NCI-H1105 (cell line): ENCODE measurements around the gene TDRKH.

Experiments used
- DNase-seq: peaks from one replicate; lab custom pipeline; 2025; lab: John Stamatoyannopoulos, UW

Gene TDRKH

DNA sequence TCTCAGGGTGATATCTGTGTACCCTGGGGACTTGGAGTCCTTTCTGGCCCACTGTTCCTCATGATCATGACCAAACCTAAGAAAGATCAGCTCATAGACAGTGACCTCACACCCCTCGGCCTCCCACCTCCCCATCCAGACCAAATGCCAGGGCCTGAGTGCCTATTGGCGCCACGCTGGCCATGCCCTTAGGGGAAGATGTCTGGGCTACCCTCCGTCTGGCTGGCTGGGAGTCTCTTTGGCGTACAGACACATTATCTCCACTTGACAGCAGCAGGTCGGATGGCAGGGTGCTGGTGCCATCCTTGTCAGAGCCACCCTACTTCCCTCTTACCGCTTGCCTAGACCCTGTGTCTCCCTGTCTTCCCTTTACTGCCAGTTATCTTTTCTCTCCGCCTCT, 32.9 kb upstream of the TDRKH start:
- no peak for DNase-seq

DNA sequence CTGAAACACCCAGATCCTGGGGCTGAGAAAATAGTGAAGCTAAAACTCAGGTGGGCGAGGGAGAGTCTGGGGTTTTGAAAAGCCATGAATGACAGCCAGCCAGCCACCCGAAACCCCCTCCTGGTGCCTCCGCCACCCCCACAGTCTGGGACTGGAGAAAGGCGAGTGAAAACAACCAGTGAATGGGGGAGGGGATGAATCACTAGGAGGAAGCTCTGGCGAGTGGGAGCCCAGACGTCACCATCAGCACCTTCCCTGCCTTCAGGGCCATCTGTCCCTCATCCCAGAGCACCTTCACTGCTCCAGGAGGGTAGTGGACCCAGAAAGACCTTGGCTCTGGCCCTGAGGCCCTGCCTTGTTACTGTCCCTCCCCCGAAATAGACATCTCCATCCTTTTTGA, 32.1 kb upstream of the TDRKH start:
- DNase-seq = no peak

DNA sequence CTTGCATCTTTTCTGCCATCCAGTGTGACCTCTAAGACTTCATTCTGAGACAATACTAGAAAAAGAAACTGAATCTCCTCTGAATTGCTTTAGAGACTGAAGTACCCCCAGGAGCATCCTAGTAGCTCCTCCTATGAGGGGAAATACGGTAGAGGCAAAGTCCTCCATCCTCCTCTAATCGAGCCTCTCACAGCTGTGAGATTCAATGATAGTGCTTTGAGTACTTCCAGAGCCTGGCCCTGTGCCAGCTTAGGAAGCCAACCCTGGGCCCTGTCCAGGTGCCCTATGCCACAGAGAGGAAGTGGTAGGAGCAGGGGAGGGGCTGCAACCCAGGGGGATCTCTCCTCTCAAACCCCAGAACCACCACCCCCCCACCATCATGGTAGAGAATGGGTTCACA, 30.6 kb upstream of the TDRKH start:
- DNase-seq = peak; percentile 82

DNA sequence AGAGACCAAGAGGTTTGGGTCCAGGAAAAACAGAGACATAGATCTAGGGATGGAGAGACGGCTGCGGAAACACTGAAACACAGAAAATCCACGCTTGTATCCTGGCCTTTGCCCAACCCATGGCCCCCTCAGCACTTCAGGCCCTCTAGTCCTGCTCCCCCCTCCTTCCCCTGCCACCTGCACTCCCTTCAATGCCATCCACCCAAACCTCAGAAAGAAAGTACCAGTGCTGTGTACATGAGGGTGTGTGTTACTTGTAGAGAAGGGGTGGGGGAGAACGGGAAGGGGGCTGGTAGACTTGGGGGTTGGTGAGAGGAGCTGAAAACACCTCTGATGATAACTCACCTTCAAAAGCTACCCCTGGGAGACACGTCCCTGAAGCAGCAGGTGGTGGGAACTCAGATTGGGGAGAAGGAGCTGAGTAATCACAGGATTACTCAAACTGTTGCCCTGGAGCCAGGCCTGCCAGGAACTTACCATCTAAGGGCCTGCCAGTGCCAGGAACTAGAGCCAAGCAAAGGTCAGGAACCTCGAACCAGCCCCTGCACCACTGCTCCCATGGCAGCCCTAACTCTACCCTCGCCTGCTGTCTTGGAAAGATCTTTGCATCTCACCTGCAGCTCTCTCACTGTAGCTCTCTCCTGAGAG, 29.8 kb upstream of the TDRKH start:
- DNase-seq = no peak

DNA sequence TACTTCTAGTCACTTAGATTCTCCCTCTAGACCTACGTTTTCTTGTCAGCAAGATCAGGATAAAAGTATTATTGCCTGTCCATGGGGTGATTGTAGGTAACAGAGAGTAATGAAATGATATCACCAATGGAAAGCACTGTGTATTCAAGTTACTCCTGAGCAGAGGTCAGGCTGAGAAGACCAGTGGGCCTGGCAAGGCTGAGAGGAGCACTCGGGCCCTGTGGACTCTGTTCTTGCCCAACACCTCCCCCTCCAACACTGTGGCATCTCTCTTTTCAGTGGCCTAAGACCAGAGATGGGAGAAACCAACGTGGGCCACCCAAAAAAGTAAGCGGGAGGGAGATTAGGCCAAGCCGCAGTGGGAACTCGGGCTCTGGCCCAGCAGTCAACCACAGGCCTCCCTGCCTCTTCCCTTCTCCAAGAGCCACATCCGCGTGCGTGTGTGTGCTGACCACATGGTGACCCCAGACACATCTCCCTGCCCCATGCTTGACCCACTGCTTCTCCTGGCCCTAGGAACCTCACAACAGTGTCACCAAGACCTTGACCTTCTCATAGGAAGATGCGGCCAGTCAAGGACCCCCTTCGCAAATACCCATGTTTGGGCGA, 29.0 kb upstream of the TDRKH start:
- DNase-seq = no peak

DNA sequence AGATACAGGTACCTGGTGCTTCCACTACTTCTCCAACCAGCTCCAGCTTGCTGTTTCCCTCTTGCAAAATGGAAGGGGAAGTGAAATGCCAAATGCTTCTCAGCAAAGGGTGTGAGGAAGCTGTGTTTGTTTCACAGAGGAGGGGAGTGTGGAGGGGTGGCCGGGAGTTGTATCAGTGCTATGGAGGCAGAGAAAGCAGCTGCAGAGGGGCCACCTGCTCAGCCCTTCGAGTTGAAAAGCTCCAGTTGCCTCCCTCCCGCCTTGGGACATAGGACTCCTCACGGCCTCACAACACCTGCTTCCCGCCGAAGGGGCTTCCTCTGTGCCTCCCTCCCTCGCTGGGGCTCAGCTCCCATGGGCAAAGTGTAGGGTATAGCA, 27.0 kb upstream of the TDRKH start:
- no peak for DNase-seq

DNA sequence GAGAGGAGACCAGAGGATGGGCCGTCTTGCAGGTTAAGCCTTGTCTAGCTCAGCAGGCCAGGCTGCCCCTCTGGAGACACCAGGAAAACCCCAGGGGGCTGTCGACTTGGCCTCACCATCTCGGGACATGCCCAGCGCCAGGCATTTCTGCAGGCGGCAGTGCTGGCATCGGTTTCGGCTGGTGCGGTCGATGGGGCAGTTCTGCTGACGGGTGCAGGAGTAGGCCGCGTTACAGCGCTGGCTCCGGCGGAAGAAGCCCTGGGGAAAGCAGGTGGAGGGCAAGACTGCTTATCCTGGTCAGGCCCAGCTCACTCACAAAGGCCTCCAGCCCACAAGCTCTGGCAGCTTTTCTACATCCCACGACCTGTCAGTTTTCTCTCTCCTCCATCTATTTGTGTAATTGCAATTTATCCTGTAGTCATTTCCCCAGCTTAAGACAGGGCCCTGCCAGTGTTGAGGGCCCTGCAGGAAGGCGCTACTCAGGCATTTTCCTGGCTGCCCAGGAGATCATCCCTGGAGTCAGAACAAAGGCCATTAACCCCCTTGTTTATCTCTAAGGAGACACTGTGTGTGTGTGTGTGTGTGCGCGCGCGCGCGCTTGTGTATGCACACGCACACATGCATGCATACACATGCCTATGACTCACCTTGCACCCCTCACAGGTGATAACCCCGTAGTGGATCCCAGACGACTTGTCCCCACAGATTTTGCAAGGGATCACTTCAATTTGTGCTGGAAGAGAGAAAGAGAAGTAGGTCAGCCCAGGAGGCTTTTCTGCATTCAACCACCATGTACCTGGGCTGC, 26.4 kb upstream of the TDRKH start:
- no peak for DNase-seq

DNA sequence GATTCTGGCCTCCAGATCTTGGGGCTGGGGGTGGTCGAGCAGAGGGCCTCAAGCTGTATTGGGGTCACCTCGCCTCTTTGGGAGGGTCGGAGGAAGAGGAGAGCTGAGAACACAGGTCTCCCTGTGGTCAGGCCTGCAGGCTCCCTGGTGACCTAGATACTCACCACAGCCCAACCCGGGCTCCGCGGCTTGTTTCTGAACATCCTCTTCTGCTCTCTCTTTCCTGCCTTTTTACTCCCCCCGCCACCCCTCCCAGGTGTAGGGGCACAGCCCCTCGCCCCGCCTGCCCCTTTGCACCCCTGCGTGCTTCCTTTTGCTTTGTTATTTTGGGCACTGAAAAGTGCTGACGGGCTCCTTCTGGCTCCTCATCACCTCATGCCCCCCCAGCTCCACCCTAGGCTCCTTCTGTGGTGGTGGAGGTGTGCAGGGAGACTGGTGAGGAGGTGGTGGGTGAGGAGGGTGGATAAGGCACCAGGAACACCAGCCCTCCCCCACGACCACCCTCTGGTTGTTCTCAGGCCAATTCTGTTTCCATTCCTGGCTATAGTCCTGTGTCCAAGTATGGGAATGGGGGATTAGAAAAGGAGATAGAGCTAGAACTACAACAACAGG, 25.5 kb upstream of the TDRKH start:
- DNase-seq = no peak

DNA sequence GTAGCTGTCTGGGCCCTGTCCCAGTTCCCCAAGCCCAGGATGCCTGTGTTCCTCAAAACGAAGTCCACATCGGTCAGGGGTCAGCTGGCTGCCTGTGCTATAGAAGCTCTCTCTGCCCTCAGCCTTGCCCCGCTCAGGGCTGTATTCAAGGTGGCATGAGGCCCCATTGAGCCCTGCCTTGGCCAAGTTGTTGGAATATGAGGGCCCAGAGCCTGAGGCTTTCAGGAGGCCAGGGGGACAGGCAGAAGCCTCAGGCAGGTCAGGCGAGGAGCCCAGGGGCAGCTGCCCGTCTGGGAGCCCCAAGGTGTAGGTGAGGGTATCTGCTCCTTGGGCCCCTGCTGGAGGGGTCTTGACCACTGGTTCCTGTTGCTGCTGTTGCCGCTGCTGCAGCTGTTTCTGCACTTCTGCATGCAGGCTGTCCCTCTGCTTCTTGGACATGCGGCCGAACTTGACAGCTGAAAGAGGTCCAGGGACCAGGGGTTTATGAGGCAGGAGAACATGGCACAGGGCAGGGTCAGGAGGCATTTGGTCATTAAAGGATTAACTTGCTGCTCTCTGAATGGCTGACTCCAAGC, 24.8 kb upstream of the TDRKH start:
- DNase-seq = no peak

DNA sequence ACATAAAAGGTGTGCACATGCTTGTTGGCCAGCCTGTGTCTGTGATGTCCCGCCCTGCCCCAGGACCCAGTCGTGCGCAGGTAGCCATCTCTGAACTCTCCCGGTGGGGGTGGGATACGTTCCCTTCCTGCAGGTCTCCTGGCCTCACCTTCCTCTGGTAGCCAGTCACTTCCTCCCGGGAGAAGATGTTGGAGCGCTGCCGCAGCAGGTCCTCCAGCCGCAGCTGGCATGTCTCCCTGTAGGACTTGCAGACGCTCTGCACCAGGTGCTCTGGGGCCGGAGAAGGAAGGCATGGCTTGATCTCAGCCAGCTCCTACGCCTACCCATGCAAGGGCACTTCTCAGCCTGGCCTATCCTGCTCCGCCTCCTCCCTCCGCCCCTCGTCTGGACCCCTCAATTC, 24.1 kb upstream of the TDRKH start:
- DNase-seq = no peak

DNA sequence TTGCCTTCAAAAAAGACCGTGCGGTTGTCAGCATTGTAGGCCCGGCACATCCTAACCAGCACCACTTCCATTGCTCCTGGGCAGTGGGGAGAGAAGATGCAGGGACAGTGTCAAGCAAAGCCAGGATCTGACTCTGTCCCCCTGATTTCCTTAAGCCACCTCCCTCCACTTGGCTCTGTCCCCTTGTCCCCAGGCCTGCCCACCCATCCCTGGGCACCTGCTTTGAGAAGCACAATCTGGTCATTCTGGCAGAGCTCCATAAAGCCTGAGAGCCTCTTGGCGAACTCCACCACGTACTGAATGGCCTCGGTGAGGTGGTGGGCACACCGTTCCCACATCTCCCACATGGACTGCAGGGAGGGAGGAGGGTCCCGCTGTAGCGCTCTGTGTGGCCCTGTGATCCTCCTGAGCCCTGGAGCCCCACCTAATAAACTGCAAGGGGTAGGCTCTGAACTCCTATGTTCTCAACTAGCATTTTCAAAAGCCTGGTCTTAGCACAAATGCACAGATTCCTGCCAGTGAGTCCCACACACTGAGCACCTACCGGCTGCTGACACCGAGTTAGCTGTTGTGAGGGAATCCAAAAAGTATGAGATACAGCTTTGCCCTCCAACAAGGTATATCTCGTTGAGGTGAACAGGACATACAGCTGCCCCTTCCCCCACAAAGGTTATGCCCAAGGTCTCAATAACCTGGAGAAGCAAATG, 23.1 kb upstream of the TDRKH start:
- DNase-seq = no peak

DNA sequence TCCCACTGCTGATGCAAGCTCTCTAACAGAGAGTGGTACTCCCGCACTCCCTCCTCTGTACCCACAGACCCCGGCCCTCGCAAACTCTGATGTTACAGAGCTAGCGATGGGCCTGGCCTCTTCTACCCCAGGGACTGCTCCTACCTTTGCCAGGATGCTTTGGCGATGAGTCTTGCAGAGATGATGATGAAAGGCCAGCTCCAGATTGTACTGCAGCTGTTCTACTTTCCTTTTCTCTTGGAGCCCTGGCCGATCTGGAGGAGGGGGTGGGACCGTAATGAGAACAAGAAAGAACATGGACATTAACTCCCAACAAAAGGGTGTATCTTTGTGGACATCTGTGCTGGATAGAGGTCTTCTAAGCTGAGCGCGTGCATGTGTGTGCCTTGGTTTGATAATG, 20.9 kb upstream of the TDRKH start:
- no peak for DNase-seq

DNA sequence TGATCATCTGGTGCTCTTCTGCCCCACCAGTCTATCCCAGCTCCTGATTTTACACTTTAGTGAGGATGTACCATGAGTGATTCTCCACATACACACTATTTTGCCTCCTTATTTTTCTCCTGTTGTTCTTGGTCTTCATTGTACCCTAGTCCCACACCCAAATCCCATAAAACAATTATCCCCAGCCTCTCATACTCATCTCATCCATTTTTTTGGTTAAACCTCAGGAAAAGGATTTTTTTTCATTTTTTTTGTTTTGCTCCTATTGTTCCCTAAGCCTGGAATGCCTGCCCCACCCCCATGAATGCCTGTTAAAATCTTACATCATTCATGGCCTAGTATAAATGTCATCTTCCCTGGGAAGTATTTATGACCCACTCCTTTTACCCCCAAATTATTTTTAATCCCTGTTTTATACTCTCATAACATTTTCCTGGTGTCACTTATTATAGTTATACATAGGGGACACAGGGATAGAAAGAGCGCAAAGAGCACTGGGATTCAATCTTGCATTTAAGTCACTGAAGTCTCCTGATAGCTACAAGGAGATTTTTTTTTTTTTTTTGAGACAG, 19.8 kb upstream of the TDRKH start:
- DNase-seq = no peak

DNA sequence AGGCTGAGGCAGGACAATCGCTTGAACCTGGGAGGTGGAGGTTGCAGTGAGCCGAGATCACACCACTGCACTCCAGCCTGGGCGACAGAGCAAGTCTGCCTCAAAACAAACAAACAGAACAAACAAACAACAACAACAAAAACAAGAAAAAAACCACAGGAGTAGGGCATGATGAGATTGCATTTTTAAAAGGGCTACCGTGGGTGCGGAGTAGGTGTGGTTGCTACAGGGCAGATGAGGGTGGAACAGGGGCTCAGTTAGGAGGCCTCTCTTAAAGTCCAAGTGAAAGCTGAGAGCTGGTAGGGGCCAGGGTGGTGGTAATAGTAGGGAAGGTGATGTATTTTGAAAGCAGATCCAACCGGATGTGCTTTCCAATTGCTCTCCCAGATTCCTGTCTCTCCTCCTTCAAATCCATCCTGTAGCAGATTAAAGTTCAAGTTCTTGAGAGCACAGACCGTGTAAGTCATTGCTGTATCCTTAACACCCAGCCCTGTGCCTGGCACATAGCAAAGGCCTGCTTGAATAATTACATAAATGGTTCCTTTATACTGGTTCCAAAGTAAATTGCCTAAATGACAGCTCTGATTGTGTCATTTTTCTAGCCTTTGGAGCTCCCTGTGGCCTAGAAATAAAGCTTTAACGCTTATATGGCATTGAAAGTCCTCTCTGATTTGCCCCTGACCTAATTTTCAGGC, 19.1 kb upstream of the TDRKH start:
- no peak for DNase-seq

DNA sequence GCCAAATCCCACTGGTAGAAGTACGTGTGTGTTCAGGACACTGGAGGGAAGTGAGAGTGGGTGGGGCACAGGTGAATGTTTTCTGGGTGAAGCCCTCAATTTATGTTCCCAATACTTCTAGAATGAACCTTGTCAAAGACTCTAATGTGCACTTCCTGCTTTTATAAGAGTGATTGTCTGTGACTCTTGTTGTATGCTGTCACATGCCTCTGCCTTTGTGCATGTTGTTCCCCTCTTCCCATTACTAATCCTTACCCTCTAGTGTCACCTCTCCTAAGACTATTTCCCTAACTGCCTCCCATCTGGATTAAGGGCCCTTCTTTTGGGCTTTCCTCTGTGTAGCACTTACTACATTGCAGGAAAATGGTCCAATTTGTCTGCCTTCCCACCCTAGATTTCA, 17.5 kb upstream of the TDRKH start:
- no peak for DNase-seq

DNA sequence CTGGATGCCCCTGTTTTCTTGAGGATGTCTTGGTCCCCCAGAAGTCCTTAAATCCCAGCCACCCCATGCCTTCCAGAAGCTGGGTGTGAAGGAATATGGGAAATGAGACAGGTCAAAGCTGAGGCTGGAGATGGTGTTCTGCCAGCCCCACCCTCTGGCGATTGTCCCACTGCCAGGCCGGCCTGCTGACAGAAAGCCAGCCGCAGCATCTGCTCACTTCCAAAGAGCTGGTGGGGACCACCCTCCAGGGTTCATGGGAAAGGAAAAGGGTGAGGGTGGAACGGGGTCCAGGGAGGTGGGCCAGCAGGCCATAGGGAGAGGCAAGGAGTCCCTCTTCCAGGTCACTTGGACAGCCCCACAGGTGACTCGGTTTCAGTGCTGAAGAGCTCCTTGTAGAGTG, 16.8 kb upstream of the TDRKH start:
- DNase-seq = no peak

DNA sequence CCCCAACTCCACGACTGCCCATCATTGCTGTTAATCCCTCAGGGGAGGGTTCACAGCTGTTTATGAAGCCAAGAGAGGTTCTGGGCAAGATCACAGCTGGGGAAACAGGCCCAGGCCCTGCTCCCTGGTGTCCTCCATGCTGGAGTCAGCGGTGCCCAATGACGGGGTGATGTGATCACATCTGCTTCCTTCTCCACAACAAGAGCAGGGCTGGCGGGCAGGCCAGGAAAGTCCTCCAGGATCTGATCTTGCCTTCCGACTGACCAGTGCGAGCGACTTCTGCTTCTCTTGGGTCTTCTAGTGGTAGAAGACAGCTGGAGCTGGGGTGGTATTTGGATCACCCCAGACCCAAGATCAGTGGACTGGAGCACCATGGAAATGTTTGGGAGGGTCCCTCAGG, 15.9 kb upstream of the TDRKH start:
- no peak for DNase-seq

DNA sequence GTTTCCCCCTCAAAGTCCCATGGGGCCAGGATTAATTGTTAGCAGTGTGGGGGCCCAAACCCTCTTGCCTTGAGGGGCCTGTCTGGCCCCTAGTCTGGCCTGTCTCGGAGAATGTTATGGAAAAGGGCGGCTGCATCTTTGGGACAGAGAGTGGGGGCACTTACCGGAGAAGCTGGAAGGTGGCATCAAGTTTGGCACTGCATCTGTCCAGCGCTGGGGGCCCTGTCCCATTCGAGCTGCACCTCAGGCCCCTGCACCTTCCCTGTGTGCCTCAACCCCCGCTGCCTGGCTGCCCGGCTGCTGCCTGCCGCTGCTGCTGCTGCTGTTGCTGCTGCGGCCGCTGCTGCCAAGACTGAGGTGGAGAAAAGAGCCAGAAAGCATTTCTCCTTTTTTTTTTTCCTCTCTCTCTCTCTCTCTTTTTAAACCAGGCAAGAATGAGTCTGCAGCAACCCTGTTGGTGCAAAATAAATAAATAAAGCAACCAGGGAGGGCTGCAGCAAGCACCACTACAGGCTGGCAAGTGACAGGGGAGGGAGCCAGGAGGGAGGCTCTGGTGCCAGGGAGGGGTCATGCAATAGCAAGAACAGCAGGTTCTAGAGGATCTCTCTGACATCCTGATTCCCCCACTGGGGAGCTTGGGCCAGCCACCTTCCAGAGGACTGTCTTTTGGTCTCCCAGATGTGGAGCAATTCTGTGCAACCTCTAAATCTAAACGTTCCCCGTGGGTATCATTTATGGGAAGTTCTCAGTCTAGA, 14.9 kb upstream of the TDRKH start, which contains the start of gene LINGO4:
Gene LINGO4 (minus strand): TSS at position 354 of the 755 bp plus-strand sequence. CDS start 2,715 bp downstream, outside the sequence.
- DNase-seq = no peak

DNA sequence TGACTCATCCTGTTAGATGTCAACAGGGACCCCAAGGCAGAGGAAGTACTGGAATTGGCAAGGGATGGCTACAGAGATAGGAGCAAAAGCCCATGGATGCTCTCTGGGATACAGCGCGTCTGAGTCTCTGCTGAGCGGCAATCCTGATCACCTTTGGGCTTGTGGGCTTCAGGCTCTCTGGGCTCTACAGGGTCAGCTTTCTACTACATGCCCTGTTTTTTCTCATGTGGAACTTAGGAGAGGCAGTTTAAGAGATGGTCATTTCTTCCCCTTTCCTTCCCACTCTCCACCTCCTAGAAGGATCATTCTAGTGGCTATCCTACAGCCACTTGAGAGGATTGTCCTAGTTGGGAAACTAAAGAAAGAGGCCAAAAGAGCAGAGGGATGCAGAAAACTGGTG, 13.6 kb upstream of the TDRKH start:
- no peak for DNase-seq

DNA sequence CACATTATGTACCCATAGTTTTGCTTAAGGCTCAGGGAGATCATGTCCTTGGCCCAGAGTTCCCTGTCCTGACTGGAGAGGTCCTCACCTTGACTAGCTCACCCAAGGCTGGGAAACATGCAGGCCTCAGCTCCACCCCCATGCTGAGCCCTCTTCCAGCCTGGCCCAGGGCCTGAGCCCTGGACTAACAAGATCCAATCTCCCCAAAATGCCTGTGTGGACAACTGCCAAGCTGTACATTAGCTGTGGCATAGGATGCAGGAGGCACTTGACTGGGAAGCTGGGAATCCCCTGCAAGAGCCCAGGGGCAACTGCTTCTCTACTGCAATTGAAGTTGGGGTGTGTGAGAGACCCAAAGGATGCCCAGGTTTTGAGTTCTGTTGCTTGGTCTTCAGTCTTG, 12.9 kb upstream of the TDRKH start:
- no peak for DNase-seq
